HG03196 (cell line): Measurements from ENCODE around the gene KBTBD13.

ENCODE experiments used
- ATAC-seq: cut with Tn5 transposase; IDR thresholded peaks from one replicate; pipeline ENCODE4 v1.9.1; 2021; ENCODE audit not compliant: unreplicated experiment

KBTBD13 gene

GRCh38 chr15:65050270-65050669 lies 26.3 kb upstream of the KBTBD13 start:
- ATAC-seq = no peak

GRCh38 chr15:65051266-65051665 lies 25.3 kb upstream of the KBTBD13 start:
- no peak for ATAC-seq

GRCh38 chr15:65052956-65053355 lies 23.6 kb upstream of the KBTBD13 start:
- ATAC-seq = no peak

GRCh38 chr15:65054333-65055200 lies 22.0 kb upstream of the KBTBD13 start:
- no peak for ATAC-seq

GRCh38 chr15:65055201-65055870 lies 21.2 kb upstream of the KBTBD13 start:
- no peak for ATAC-seq

- no peak for ATAC-seq
Observed at GRCh38 chr15:65056106-65056505, 20.4 kb upstream of the KBTBD13 start.

GRCh38 chr15:65056868-65057548 lies 19.5 kb upstream of the KBTBD13 start:
- ATAC-seq = no peak

- no peak for ATAC-seq
Observed at GRCh38 chr15:65057549-65057940, 19.0 kb upstream of the KBTBD13 start.

- no peak for ATAC-seq
Observed at GRCh38 chr15:65058394-65059368, 17.9 kb upstream of the KBTBD13 start.

- ATAC-seq = no peak
Observed at GRCh38 chr15:65059369-65059750, 17.2 kb upstream of the KBTBD13 start.

GRCh38 chr15:65059931-65060596 lies 16.5 kb upstream of the KBTBD13 start:
- ATAC-seq = no peak

- no peak for ATAC-seq
Observed at GRCh38 chr15:65060641-65061397, 15.7 kb upstream of the KBTBD13 start.

- ATAC-seq = no peak
Observed at GRCh38 chr15:65062061-65062460, 14.5 kb upstream of the KBTBD13 start.

GRCh38 chr15:65062726-65063125 lies 13.8 kb upstream of the KBTBD13 start:
- ATAC-seq = no peak

- ATAC-seq = no peak
Observed at GRCh38 chr15:65066001-65066634, 10.4 kb upstream of the KBTBD13 start.

- no peak for ATAC-seq
Observed at GRCh38 chr15:65066635-65067316, 9.8 kb upstream of the KBTBD13 start.

GRCh38 chr15:65067317-65067644 lies 9.3 kb upstream of the KBTBD13 start:
- no peak for ATAC-seq

GRCh38 chr15:65067645-65068402 lies 8.7 kb upstream of the KBTBD13 start, which contains the start of gene RASL12:
TSS of gene RASL12 (minus strand) at chr15:65067991. CDS start at chr15:65067835, 156 bp downstream.
- no peak for ATAC-seq
